ENCODE measurements around the gene PGGHG.

PGGHG gene

DNA sequence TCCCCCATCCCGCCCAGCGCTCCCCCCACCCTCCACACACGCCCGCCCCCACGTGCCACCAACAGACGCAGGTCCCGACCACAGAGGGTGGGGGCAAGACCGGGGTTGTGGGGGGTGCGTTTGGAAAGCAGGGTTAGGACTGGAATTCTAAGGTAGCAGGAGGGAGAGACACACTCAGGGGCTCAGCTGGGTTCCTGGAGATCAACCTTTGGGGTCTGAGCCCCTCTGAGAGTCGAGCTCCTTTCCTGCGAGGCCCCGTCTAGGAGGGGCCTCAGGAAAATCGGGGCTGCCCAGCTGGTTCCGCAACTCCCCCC, 429 bp downstream of the PGGHG start:
- H3K9me3 ChIP-seq = no peaks in the 10 kb centered on the region
- peak overlapping the region; percentile 86 for H3K27ac ChIP-seq
- H3K27me3 ChIP-seq = peaks cover 61% of the 10 kb centered on the region
- H3K36me3 ChIP-seq = peaks cover 48% of the 10 kb centered on the region
- TF ChIP-seq, protein P1, sequence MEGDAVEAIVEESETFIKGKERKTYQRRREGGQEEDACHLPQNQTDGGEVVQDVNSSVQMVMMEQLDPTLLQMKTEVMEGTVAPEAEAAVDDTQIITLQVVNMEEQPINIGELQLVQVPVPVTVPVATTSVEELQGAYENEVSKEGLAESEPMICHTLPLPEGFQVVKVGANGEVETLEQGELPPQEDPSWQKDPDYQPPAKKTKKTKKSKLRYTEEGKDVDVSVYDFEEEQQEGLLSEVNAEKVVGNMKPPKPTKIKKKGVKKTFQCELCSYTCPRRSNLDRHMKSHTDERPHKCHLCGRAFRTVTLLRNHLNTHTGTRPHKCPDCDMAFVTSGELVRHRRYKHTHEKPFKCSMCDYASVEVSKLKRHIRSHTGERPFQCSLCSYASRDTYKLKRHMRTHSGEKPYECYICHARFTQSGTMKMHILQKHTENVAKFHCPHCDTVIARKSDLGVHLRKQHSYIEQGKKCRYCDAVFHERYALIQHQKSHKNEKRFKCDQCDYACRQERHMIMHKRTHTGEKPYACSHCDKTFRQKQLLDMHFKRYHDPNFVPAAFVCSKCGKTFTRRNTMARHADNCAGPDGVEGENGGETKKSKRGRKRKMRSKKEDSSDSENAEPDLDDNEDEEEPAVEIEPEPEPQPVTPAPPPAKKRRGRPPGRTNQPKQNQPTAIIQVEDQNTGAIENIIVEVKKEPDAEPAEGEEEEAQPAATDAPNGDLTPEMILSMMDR (IDR thresholded peaks at IDR 0.05) = no peak
- peaks cover 21 to 34% of the 10 kb centered on the region in 2 experiments for H3K4me1 ChIP-seq (ENCODE audit: control insufficient read depth in 1 of 2, insufficient read depth in 1 of 2, low read depth in 1 of 2, low read length in 1 of 2)
- H3K4me3 ChIP-seq (ENCODE audit: low read depth in 1 of 2, low read length in 1 of 2) = peak overlapping the region; percentile 71 to 87

DNA sequence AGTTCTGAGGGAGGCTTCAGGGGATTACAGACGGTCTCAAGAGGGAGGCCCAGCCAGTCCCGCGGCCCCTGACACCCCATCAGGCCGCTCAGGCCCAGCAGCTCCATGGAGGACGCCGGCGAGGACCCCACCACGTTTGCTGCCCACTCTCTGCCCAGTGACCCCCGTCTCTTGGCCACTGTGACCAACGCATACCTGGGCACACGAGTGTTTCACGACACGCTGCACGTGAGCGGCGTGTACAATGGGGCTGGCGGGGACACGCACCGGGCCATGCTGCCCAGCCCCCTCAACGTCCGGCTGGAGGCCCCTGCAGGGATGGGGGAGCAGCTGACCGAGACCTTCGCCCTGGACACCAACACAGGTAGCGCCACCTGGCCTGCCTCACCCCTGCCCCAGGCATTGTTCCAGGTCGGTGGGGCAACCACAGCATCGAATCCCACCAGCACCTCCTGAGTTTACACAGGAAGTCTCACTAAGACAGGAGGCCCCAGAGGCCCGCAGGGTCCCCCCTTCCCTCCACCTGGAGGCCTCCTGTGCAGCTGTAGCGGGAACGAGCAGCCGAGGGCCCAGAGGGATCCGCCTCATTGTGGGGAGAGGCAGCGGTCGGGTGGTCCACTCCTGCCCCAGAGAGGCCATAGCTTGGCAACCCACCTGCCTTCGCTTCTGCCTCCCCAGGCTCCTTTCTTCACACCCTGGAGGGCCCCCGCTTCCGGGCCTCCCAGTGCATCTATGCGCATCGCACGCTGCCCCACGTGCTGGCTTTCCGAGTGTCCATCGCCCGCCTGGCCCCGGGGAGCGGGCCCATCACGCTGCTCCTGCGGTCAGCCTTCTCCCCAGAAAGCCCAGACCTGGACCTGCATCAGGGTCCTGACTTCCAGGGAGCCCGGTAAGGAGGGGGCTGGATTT, 1.0 kb downstream of the PGGHG start:
- Histone ChIP-seq H3K27ac (peak overlapping the region; percentile 86), H3K27me3 (peaks cover 56% of the 10 kb centered on the region), H3K4me3 (ENCODE audit: low read depth in 1 of 2, low read length in 1 of 2) (peak overlapping the region; percentile 71 to 87), H3K4me1 (ENCODE audit: control insufficient read depth in 1 of 2, insufficient read depth in 1 of 2, low read depth in 1 of 2, low read length in 1 of 2) (peaks cover 19 to 34% of the 10 kb centered on the region in 2 experiments), H3K36me3 (peaks cover 48% of the 10 kb centered on the region), H3K9me3 (no peaks in the 10 kb centered on the region)
- TF ChIP-seq, protein P1 (IDR thresholded peaks at IDR 0.05) = no peak

DNA sequence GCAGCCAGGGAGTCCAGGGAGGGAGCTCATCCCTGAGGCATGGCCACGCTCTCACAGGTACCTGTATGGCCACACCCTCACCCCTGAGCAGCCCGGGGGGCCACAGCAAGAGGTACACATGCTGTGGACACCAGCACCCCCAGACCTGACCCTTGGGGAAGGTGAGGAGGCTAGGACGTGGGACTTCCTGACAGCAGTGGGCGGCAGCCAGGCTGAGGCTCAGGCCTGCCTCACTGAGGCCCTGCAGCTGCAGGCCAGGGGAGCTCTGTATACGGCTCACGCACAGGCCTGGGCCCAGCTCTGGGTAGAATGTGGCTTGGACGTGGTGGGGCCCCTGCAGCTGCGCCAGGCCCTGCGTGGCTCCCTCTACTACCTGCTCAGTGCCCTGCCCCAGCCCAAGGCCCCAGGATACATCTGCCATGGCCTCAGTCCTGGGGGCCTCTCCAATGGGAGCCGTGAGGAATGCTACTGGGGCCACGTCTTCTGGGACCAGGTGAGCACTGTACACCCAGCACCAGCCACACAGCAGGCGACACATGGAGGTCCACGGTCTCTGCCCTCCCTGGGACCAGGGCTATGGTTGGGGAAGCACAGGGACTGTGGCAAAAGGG, 1.8 kb downstream of the PGGHG start:
- Histone ChIP-seq H3K27ac (no peak overlapping the region), H3K9me3 (no peaks in the 10 kb centered on the region), H3K4me3 (ENCODE audit: low read depth in 1 of 2, low read length in 1 of 2) (peak overlapping the region; percentile 71 to 87), H3K4me1 (ENCODE audit: control insufficient read depth in 1 of 2, insufficient read depth in 1 of 2, low read depth in 1 of 2, low read length in 1 of 2) (peaks cover 19 to 34% of the 10 kb centered on the region in 2 experiments), H3K27me3 (peaks cover 49% of the 10 kb centered on the region), H3K36me3 (peaks cover 41% of the 10 kb centered on the region)
- TF ChIP-seq, protein P1 (IDR thresholded peaks at IDR 0.05) = no peak

DNA sequence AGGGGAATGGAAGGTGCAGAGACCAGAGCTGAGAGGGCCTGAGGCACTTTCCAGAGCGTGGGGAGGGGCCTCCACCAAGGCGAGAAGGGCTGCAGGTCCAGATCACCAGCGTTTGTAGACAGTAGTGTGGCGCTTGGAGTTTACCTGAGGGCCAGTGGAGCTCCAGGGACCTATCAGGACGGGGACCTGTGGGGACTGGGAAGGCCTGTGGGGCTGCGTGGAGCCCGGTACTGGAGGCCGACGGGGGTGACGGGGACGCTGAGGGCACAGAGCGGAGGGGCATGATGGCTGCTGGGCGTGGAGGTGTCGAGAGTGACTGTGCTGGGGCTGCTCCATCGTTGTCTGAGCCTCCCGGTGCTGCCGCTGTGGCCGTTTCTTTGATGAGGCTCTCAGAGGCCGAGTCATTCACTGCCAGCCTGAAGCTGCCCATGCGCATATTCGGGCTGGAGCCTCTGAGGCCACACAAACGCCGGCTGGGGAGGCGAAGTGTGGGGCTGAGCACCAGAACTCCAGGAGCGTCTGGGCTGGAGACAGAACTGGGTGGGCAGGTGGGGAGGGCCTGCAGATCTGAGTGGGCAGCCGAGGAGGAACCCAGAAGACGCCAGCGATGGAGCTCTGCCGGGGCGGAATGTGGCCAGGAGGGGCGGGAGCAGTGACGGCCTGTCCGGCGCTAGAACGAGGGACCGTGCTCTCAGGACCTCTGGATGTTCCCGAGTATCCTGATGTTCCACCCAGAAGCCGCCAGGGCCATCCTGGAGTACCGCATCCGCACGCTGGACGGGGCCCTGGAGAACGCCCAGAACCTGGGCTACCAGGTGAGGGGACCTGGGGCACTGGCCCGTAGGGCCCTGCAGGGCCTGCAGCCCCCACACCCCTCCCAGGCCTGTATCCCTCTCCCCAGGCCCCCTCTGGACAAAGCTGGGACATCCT, 2.6 kb downstream of the PGGHG start:
- H3K27ac ChIP-seq = no peak overlapping the region
- no peaks in the 10 kb centered on the region for H3K9me3 ChIP-seq
- peaks cover 37% of the 10 kb centered on the region for H3K36me3 ChIP-seq
- peaks cover 19 to 34% of the 10 kb centered on the region in 2 experiments for H3K4me1 ChIP-seq (ENCODE audit: control insufficient read depth in 1 of 2, insufficient read depth in 1 of 2, low read depth in 1 of 2, low read length in 1 of 2)
- H3K4me3 ChIP-seq (ENCODE audit: low read depth in 1 of 2, low read length in 1 of 2) = no peak overlapping the region
- H3K27me3 ChIP-seq = peaks cover 49% of the 10 kb centered on the region
- TF ChIP-seq, protein P1 (IDR thresholded peaks at IDR 0.05) = no peak

All from neutrophil (primary cell).